ENCODE data around the gene AASDH. TPM values are rescaled to one million over a fixed set of nuclear protein-coding genes. Genes with fewer than 3 reads are reported as not detected.

The AASDH gene
- total RNA-seq, 1 experiment from 2014 or later: 12.6 TPM

DNA sequence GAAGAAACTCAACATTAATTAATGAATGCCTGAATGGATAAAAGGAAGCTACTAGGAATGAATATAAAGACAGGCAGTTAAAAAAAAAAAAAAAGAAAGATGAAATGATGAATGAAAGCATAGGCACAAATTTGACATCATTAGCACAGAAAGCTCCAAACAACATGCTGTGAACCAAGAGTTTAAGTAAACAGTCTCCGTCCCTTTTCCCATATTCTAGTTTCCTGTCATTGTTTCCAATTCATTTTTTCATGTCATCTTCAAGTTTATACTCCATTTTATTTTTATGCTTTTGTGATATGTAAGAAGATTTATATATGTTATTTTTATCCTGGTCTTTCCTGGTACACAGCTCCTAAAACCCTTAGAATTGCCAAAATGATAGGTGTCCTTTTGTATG, 17.7 kb upstream of the AASDH start (continued):
- TF ChIP-seq, protein P1, sequence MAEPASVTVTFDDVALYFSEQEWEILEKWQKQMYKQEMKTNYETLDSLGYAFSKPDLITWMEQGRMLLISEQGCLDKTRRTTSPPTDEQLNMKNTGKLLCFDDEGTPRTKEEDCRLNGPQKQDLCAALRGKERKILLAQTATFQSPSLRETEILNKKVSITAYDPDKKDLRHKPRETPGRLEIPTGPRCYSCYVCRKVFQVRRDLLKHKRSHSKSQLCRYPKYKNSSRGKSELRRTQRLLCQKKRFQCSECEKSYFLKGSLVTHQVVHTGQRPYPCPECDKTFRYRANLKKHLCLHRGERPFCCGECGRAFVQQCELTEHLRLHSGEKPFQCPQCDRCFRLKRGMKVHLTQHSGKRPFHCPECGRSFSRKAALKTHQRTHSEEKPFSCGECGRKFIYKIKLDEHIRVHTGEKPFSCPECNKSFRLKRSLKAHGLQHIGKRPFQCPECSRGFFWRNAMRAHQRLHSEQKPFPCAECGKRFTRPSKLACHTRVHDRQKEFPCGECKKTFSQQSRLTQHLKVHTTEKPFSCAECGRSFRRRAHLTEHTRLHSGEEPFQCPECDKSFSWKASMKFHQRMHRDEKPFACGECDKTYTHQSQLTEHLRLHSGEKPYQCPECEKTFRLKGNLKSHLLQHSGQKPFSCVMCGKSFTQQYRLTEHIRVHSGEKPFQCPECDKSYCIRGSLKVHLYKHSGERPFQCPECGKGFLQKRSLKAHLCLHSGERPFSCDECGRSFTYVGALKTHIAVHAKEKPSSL (CRISPR knock-in tag; conservative IDR thresholded peaks at IDR 0.05): no peak
- TF ChIP-seq JAZF1 (CRISPR knock-in tag; IDR thresholded peaks at IDR 0.05) (no peak), TP53 (CRISPR knock-in tag; IDR thresholded peaks at IDR 0.05) (no peak)

DNA sequence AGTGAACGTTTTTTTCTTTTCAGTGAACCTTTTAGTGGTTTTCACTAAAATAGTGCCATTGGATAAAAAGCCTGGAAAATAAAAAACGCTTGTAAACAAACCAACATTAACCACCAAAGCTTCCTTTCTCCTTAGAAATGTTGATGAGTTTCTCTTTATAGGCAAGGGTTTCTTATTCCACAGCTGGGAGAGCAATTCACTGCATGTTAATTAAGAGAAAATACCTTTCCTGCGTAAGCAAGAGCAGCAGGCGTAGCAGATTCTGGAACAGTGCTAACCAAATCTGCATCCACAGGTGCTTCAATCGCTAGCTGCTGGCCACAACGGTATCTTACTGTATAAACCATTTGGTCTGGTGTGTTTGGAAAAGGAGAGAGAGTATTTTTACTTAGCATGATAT, 13.3 kb upstream of the AASDH start:
- Mint-ChIP-seq H3K36me3 (peaks cover 64% of the 10 kb centered on the region), H3K9me3 (no peaks in the 10 kb centered on the region), H3K27ac (peak overlapping the region; percentile 98), H3K27me3 (ENCODE audit: low read depth) (no peaks in the 10 kb centered on the region), H3K4me1 (peaks cover 26% of the 10 kb centered on the region), H3K4me3 (peak overlapping the region; percentile 20)
- DNase-seq (ENCODE audit: low spot score): peak; percentile 31
- ChIA-PET CTCF (interaction anchor here (0.6 to 0.9 kb wide), 2 partner anchors 10 to 35 kb away, joined by 5 to 6 read pairs; partner anchors contain the start of genes PAICS and PPAT), POLR2A (interaction anchor here (1.5 to 1.6 kb wide), 2 partner anchors 13 to 35 kb away, joined by 10 to 12 read pairs; partner anchors contain the start of genes AASDH, PAICS and PPAT)
- peak; percentile 86 for ATAC-seq
- TF ChIP-seq NFE2L1 (CRISPR knock-in tag; IDR thresholded peaks at IDR 0.05): no peak

GRCh38 chr4:56391270-56391669, 4.0 kb upstream of the AASDH start:
- POLR2A ChIA-PET: no interaction called here
- ATAC-seq (no peak), DNase-seq (ENCODE audit: low spot score) (no peak)
- H3K9me3 Mint-ChIP-seq: no peaks in the 10 kb centered on the region
- no peaks in the 10 kb centered on the region; the same call in 1 of the 2 replicates for H3K27me3 Mint-ChIP-seq (ENCODE audit: low read depth)
- CTCF ChIA-PET: no interaction called here
- H3K4me3 Mint-ChIP-seq: no peak overlapping the region
- H3K4me1 Mint-ChIP-seq: peaks cover 25% of the 10 kb centered on the region
- H3K36me3 Mint-ChIP-seq: peaks cover 17% of the 10 kb centered on the region
- peak overlapping the region; percentile 55 for H3K27ac Mint-ChIP-seq
- TF ChIP-seq, protein P2, sequence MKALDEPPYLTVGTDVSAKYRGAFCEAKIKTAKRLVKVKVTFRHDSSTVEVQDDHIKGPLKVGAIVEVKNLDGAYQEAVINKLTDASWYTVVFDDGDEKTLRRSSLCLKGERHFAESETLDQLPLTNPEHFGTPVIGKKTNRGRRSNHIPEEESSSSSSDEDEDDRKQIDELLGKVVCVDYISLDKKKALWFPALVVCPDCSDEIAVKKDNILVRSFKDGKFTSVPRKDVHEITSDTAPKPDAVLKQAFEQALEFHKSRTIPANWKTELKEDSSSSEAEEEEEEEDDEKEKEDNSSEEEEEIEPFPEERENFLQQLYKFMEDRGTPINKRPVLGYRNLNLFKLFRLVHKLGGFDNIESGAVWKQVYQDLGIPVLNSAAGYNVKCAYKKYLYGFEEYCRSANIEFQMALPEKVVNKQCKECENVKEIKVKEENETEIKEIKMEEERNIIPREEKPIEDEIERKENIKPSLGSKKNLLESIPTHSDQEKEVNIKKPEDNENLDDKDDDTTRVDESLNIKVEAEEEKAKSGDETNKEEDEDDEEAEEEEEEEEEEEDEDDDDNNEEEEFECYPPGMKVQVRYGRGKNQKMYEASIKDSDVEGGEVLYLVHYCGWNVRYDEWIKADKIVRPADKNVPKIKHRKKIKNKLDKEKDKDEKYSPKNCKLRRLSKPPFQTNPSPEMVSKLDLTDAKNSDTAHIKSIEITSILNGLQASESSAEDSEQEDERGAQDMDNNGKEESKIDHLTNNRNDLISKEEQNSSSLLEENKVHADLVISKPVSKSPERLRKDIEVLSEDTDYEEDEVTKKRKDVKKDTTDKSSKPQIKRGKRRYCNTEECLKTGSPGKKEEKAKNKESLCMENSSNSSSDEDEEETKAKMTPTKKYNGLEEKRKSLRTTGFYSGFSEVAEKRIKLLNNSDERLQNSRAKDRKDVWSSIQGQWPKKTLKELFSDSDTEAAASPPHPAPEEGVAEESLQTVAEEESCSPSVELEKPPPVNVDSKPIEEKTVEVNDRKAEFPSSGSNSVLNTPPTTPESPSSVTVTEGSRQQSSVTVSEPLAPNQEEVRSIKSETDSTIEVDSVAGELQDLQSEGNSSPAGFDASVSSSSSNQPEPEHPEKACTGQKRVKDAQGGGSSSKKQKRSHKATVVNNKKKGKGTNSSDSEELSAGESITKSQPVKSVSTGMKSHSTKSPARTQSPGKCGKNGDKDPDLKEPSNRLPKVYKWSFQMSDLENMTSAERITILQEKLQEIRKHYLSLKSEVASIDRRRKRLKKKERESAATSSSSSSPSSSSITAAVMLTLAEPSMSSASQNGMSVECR (CRISPR knock-in tag; IDR thresholded peaks at IDR 0.05; ENCODE audit: borderline replicate concordance): no peak
- TF ChIP-seq, protein P3, sequence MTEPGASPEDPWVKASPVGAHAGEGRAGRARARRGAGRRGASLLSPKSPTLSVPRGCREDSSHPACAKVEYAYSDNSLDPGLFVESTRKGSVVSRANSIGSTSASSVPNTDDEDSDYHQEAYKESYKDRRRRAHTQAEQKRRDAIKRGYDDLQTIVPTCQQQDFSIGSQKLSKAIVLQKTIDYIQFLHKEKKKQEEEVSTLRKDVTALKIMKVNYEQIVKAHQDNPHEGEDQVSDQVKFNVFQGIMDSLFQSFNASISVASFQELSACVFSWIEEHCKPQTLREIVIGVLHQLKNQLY (CRISPR knock-in tag; IDR thresholded peaks at IDR 0.05): no peak
- TF ChIP-seq, protein P4, sequence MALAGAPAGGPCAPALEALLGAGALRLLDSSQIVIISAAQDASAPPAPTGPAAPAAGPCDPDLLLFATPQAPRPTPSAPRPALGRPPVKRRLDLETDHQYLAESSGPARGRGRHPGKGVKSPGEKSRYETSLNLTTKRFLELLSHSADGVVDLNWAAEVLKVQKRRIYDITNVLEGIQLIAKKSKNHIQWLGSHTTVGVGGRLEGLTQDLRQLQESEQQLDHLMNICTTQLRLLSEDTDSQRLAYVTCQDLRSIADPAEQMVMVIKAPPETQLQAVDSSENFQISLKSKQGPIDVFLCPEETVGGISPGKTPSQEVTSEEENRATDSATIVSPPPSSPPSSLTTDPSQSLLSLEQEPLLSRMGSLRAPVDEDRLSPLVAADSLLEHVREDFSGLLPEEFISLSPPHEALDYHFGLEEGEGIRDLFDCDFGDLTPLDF (CRISPR knock-in tag; IDR thresholded peaks at IDR 0.05): no peak
- no peak for TF ChIP-seq RORB (CRISPR knock-in tag; IDR thresholded peaks at IDR 0.05)
- TF ChIP-seq, protein P5, sequence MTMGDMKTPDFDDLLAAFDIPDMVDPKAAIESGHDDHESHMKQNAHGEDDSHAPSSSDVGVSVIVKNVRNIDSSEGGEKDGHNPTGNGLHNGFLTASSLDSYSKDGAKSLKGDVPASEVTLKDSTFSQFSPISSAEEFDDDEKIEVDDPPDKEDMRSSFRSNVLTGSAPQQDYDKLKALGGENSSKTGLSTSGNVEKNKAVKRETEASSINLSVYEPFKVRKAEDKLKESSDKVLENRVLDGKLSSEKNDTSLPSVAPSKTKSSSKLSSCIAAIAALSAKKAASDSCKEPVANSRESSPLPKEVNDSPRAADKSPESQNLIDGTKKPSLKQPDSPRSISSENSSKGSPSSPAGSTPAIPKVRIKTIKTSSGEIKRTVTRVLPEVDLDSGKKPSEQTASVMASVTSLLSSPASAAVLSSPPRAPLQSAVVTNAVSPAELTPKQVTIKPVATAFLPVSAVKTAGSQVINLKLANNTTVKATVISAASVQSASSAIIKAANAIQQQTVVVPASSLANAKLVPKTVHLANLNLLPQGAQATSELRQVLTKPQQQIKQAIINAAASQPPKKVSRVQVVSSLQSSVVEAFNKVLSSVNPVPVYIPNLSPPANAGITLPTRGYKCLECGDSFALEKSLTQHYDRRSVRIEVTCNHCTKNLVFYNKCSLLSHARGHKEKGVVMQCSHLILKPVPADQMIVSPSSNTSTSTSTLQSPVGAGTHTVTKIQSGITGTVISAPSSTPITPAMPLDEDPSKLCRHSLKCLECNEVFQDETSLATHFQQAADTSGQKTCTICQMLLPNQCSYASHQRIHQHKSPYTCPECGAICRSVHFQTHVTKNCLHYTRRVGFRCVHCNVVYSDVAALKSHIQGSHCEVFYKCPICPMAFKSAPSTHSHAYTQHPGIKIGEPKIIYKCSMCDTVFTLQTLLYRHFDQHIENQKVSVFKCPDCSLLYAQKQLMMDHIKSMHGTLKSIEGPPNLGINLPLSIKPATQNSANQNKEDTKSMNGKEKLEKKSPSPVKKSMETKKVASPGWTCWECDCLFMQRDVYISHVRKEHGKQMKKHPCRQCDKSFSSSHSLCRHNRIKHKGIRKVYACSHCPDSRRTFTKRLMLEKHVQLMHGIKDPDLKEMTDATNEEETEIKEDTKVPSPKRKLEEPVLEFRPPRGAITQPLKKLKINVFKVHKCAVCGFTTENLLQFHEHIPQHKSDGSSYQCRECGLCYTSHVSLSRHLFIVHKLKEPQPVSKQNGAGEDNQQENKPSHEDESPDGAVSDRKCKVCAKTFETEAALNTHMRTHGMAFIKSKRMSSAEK (CRISPR knock-in tag; IDR thresholded peaks at IDR 0.05; ENCODE audit: borderline replicate concordance): no peak
- TF ChIP-seq, protein P6, sequence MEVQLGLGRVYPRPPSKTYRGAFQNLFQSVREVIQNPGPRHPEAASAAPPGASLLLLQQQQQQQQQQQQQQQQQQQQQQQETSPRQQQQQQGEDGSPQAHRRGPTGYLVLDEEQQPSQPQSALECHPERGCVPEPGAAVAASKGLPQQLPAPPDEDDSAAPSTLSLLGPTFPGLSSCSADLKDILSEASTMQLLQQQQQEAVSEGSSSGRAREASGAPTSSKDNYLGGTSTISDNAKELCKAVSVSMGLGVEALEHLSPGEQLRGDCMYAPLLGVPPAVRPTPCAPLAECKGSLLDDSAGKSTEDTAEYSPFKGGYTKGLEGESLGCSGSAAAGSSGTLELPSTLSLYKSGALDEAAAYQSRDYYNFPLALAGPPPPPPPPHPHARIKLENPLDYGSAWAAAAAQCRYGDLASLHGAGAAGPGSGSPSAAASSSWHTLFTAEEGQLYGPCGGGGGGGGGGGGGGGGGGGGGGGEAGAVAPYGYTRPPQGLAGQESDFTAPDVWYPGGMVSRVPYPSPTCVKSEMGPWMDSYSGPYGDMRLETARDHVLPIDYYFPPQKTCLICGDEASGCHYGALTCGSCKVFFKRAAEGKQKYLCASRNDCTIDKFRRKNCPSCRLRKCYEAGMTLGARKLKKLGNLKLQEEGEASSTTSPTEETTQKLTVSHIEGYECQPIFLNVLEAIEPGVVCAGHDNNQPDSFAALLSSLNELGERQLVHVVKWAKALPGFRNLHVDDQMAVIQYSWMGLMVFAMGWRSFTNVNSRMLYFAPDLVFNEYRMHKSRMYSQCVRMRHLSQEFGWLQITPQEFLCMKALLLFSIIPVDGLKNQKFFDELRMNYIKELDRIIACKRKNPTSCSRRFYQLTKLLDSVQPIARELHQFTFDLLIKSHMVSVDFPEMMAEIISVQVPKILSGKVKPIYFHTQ (CRISPR knock-in tag; IDR thresholded peaks at IDR 0.05): no peak
- no peak for TF ChIP-seq FOXP4 (CRISPR knock-in tag; IDR thresholded peaks at IDR 0.05)
